ENCODE measurements around the gene ZKSCAN2. TPM values are rescaled to one million over a fixed set of nuclear protein-coding genes. Genes with fewer than 3 reads are reported as not detected.

The ZKSCAN2 gene
- polyA plus RNA-seq, 1 donor = 5.2 TPM

DNA sequence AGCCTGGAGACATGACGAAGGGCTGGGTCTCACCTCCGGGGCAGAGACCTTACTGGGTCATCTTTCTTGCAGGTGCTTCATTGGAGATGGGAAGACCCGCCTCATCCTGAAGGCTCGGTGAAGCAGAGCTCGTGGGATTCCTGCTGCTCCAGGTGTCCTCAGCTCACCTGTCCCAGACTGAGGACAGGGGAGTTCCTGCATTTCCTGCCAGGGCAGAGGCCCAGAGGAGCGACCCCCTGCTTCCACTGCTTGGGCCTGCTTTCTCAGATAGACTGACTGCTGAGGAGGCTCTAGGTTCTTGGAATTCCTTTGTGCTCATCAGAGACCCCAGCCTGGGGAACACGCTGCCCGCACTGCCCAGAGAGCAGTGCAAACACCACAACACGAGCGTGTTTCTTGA, 29.3 kb downstream of the ZKSCAN2 start:
- Histone ChIP-seq H3K9me3 (ENCODE audit: control insufficient read depth, low read depth, low read length) (no peaks in the 10 kb centered on the region), H3K27ac (ENCODE audit: low read length) (no peak overlapping the region), H3K4me3 (ENCODE audit: low read length) (no peak overlapping the region), H3K36me3 (ENCODE audit: control insufficient read depth, insufficient read depth, low read length) (no peaks in the 10 kb centered on the region), H3K4me1 (ENCODE audit: control insufficient read depth, insufficient read depth, low read length) (no peaks in the 10 kb centered on the region), H3K27me3 (ENCODE audit: control insufficient read depth, insufficient read depth, low read length) (peaks cover 3% of the 10 kb centered on the region)
- no peak for DNase-seq
- WGBS (ENCODE audit: insufficient coverage, low lambda C conversion rate) = no CpG with 5 or more reads among the region's 10 CpGs

DNA sequence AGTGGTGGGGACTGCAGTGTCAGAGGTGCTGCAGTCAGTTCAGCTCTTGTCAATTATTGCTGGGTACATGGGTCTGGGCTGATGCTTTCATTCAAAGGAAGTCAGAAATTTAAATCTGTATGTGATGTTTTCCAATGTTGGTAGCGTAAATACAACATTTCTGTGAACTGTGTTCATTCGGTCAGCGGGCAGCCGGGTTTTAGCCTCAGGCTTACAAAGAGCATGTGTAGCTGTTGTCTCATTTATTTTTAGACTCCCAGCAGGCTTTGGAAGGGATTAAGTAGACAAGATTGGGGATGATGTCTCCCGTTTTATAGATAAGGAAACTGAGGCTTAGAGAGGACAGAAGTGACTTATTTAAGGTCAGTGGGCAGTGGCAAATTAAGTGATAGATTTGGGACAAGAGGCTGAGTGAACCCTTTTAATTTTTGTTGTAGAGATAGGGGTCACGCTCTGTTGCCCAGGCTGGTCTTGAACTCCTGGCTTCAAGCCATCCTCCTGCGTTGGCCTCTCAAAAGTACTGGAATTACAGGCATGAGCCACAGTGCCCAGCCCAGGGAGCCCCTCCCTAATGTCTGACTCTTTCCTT, 32.8 kb downstream of the ZKSCAN2 start:
- no peak overlapping the region for H3K27ac ChIP-seq (ENCODE audit: low read length)
- H3K9me3 ChIP-seq (ENCODE audit: control insufficient read depth, low read depth, low read length) = no peaks in the 10 kb centered on the region
- no peaks in the 10 kb centered on the region for H3K36me3 ChIP-seq (ENCODE audit: control insufficient read depth, insufficient read depth, low read length)
- no CpG with 5 or more reads among the region's 7 CpGs for WGBS (ENCODE audit: insufficient coverage, low lambda C conversion rate)
- no peak overlapping the region for H3K4me3 ChIP-seq (ENCODE audit: low read length)
- no peaks in the 10 kb centered on the region for H3K27me3 ChIP-seq (ENCODE audit: control insufficient read depth, insufficient read depth, low read length)
- H3K4me1 ChIP-seq (ENCODE audit: control insufficient read depth, insufficient read depth, low read length) = no peaks in the 10 kb centered on the region
- no peak for DNase-seq

DNA sequence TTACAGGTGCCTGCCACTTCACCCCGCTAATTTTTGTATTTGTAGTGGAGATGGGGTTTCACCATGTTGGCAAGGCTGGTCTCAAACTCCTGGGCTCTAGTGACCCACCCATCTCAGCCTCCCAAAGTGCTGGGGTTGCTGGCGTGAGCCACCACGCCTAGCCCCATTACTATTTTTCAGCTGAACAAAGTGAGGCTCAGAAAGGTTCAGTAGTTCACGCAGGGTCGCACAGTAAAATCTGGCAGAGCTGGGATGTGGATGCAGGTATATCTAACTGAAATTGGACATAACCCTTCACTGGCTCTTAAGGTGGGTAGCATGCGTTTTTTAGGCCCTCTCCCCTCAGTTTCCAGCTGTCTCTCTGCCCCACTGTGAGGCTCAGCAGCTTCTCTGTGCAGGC, 33.7 kb downstream of the ZKSCAN2 start:
- H3K9me3 ChIP-seq (ENCODE audit: control insufficient read depth, low read depth, low read length) = no peaks in the 10 kb centered on the region
- no peak for DNase-seq
- no peaks in the 10 kb centered on the region for H3K4me1 ChIP-seq (ENCODE audit: control insufficient read depth, insufficient read depth, low read length)
- no CpG with 5 or more reads among the region's 6 CpGs for WGBS (ENCODE audit: insufficient coverage, low lambda C conversion rate)
- H3K4me3 ChIP-seq (ENCODE audit: low read length) = no peak overlapping the region
- H3K27ac ChIP-seq (ENCODE audit: low read length) = no peak overlapping the region
- H3K27me3 ChIP-seq (ENCODE audit: control insufficient read depth, insufficient read depth, low read length) = no peaks in the 10 kb centered on the region
- H3K36me3 ChIP-seq (ENCODE audit: control insufficient read depth, insufficient read depth, low read length) = no peaks in the 10 kb centered on the region

DNA sequence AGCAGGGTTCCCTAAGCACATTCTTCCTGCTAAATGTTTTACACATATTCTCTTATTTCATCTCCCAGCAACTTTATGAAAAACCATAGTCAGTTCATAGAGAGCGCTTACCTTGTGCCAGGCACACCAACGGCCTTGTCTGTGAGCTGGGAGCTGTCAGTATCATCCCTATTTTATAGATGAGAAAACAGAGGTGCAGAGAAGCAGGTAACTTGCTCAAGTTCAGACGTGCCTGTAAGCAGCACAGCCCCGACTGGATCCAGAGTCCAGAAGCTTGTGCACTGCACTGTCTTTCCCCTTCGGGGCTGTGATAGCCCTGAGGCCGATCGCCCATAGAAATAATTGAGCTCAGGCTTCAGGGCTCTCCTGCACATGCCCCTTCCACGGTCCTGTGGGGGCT, 34.7 kb downstream of the ZKSCAN2 start:
- no peaks in the 10 kb centered on the region for H3K36me3 ChIP-seq (ENCODE audit: control insufficient read depth, insufficient read depth, low read length)
- no peaks in the 10 kb centered on the region for H3K9me3 ChIP-seq (ENCODE audit: control insufficient read depth, low read depth, low read length)
- no peak overlapping the region for H3K4me3 ChIP-seq (ENCODE audit: low read length)
- no peak overlapping the region for H3K27ac ChIP-seq (ENCODE audit: low read length)
- H3K4me1 ChIP-seq (ENCODE audit: control insufficient read depth, insufficient read depth, low read length) = no peaks in the 10 kb centered on the region
- no CpG with 5 or more reads among the region's 8 CpGs for WGBS (ENCODE audit: insufficient coverage, low lambda C conversion rate)
- H3K27me3 ChIP-seq (ENCODE audit: control insufficient read depth, insufficient read depth, low read length) = no peaks in the 10 kb centered on the region
- DNase-seq = no peak

DNA sequence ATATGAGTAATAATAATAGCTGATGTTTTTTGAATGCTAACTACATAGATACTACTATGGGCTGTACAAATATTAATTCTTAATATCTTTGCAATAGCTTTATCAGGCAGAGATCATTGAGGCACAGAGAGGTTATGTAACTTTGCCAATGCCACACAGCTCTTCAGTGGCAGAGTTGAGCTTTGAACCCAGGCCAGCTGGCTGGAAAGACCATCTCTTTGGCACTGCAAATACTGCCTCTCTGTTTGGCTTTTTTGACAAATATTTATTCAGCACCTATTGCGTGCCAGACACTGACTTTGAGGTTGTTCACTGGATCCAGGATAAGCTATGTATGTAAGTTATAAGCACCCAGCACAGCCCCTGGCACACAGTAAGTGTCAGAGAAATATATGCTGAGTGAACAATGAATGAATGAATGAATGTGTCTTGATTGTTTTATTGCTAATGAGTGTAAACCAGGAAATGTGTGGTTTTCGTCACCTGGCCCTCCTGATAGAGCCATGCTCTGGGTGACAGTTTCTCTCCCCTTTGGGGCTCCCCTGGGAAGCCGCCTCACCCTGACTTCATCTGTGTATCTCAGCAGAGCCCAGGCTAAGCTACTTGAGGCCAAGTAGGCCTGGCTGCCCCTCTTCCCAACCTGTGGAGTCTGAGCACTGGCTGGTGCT, 38.4 kb downstream of the ZKSCAN2 start:
- Histone ChIP-seq H3K27me3 (ENCODE audit: control insufficient read depth, insufficient read depth, low read length) (no peaks in the 10 kb centered on the region), H3K4me1 (ENCODE audit: control insufficient read depth, insufficient read depth, low read length) (peaks cover 13% of the 10 kb centered on the region), H3K4me3 (ENCODE audit: low read length) (no peak overlapping the region), H3K9me3 (ENCODE audit: control insufficient read depth, low read depth, low read length) (peaks cover 4% of the 10 kb centered on the region), H3K27ac (ENCODE audit: low read length) (no peak overlapping the region), H3K36me3 (ENCODE audit: control insufficient read depth, insufficient read depth, low read length) (no peaks in the 10 kb centered on the region)
- 100% methylated on average over 1 of the region's 3 CpGs for WGBS (ENCODE audit: insufficient coverage, low lambda C conversion rate)
- no peak for DNase-seq

DNA sequence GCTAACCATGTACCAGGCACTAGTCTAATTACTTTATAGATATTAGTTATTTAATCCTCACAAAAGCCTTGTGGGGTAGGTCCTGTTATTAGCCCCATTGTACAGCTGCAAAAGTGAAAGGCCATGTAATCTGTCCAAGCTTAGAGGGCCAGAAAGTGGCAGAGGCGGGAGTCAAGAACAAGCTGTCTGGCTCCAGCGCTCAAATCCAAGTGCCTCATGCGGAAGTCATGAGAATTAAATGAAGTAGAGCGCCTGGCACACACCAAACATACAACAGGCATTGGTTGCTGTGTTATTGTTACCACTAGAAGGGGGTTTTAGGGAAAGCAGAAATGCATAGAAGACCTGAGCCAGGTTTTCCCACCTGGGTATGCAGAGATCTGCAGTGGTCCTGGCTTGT, 39.7 kb downstream of the ZKSCAN2 start:
- Histone ChIP-seq H3K4me3 (ENCODE audit: low read length) (no peak overlapping the region), H3K9me3 (ENCODE audit: control insufficient read depth, low read depth, low read length) (peaks cover 4% of the 10 kb centered on the region), H3K27ac (ENCODE audit: low read length) (no peak overlapping the region), H3K36me3 (ENCODE audit: control insufficient read depth, insufficient read depth, low read length) (no peaks in the 10 kb centered on the region), H3K27me3 (ENCODE audit: control insufficient read depth, insufficient read depth, low read length) (no peaks in the 10 kb centered on the region), H3K4me1 (ENCODE audit: control insufficient read depth, insufficient read depth, low read length) (peaks cover 13% of the 10 kb centered on the region)
- WGBS (ENCODE audit: insufficient coverage, low lambda C conversion rate) = no CpG with 5 or more reads among the region's 4 CpGs
- no peak for DNase-seq

DNA sequence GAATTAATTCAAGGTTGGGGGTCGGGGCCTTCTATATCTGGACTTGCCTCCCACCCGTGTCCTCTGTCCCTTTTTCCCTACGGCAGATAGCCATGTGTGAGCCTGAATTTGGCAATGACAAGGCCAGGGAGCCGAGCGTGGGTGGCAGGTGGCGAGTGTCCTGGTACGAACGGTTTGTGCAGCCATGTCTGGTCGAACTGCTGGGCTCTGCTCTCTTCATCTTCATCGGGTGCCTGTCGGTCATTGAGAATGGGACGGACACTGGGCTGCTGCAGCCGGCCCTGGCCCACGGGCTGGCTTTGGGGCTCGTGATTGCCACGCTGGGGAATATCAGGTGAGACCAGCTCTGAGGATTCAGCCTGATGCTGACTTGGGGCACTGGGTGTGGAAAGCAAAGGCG, 40.5 kb downstream of the ZKSCAN2 start:
- H3K9me3 ChIP-seq (ENCODE audit: control insufficient read depth, low read depth, low read length) = peaks cover 4% of the 10 kb centered on the region
- no peaks in the 10 kb centered on the region for H3K27me3 ChIP-seq (ENCODE audit: control insufficient read depth, insufficient read depth, low read length)
- peak overlapping the region; percentile 43 for H3K27ac ChIP-seq (ENCODE audit: low read length)
- no peak for DNase-seq
- H3K4me3 ChIP-seq (ENCODE audit: low read length) = no peak overlapping the region
- no CpG with 5 or more reads among the region's 17 CpGs for WGBS (ENCODE audit: insufficient coverage, low lambda C conversion rate)
- peaks cover 13% of the 10 kb centered on the region for H3K4me1 ChIP-seq (ENCODE audit: control insufficient read depth, insufficient read depth, low read length)
- H3K36me3 ChIP-seq (ENCODE audit: control insufficient read depth, insufficient read depth, low read length) = no peaks in the 10 kb centered on the region

DNA sequence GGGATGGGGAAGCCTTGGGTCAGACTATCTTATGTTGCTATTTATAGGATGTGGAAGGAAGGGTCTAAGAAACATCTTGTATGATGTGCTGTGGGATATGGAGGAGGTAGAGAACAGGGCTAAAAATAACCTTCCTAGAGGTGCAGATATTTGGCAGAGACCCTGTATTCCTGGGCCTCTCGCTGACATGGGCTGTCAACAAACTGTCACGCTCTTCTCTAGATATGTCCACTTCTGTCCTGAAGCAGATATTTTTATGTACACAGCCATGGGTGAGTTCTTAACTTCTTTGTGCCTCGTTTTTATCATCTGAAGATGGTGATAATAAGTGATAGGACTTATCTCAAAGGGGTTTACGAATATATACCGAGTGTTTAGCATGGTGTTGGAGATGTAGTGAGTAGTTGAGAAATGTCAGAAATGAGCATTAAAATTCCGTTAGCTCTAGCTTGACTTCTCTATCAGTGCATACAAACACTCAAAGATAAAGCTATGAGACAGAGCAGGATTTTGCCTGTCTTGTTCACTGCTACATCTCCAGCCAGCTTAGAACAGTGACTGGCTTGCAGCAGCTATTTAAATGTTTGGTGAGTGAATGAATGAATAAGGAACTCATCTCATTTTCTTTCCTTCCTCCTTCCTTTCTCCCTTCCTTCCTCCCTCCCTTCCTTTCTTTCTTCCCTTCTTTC, 43.8 kb downstream of the ZKSCAN2 start:
- Histone ChIP-seq H3K4me1 (ENCODE audit: control insufficient read depth, insufficient read depth, low read length) (peaks cover 13% of the 10 kb centered on the region), H3K4me3 (ENCODE audit: low read length) (no peak overlapping the region), H3K27me3 (ENCODE audit: control insufficient read depth, insufficient read depth, low read length) (no peaks in the 10 kb centered on the region), H3K36me3 (ENCODE audit: control insufficient read depth, insufficient read depth, low read length) (no peaks in the 10 kb centered on the region), H3K27ac (ENCODE audit: low read length) (no peak overlapping the region), H3K9me3 (ENCODE audit: control insufficient read depth, low read depth, low read length) (peaks cover 4% of the 10 kb centered on the region)
- no peak for DNase-seq
- WGBS (ENCODE audit: insufficient coverage, low lambda C conversion rate) = 31% methylated on average over 4 of the region's 6 CpGs

DNA sequence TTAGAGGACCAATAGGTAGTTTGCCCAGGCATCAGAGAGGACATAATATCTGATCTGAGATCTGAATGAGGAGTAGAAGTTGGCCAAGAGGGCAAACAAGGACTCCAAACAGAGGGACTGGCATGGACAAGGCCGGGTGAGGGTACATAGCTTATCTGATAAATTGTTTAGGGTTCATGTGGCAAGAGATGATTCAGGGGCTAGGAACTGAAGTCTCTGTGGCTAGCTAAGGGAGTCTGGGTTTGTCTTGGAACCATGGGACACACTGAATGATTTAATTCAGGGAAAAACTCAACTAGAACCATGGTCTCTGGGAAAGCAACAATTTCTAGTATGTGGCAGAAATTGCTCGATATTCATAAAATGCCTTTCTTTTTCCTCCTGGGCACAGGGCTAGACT, 45.0 kb downstream of the ZKSCAN2 start:
- no peak for DNase-seq
- Histone ChIP-seq H3K4me1 (ENCODE audit: control insufficient read depth, insufficient read depth, low read length) (peaks cover 13% of the 10 kb centered on the region), H3K4me3 (ENCODE audit: low read length) (no peak overlapping the region), H3K27me3 (ENCODE audit: control insufficient read depth, insufficient read depth, low read length) (no peaks in the 10 kb centered on the region), H3K9me3 (ENCODE audit: control insufficient read depth, low read depth, low read length) (peaks cover 4% of the 10 kb centered on the region), H3K36me3 (ENCODE audit: control insufficient read depth, insufficient read depth, low read length) (no peaks in the 10 kb centered on the region), H3K27ac (ENCODE audit: low read length) (no peak overlapping the region)
- no CpG with 5 or more reads among the region's 2 CpGs for WGBS (ENCODE audit: insufficient coverage, low lambda C conversion rate)

DNA sequence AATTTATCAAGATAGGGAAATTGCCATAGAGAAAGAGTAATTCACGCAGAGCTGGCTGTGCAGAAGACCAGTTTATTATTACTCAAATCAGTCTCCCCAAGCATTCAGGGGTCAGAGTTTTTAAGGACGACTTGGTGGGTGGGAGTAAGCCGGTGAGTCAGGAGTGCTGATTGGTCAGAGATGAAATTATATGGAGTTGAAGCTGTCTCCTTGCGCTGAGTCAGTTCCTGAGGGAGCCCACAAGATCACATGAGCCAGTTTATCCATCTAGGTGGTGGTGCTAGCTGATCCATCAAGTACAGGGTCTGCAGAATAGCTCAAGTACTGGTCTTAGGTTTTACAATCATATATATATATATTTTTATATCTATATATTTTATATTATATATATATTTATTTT, 46.9 kb downstream of the ZKSCAN2 start:
- peak; percentile 66 to 81 for DNase-seq

More for the DNA sequence above, 46.9 kb downstream of the ZKSCAN2 start:
- no peak overlapping the region for H3K4me3 ChIP-seq (ENCODE audit: low read length)
- no peaks in the 10 kb centered on the region for H3K9me3 ChIP-seq (ENCODE audit: control insufficient read depth, low read depth, low read length)
- H3K4me1 ChIP-seq (ENCODE audit: control insufficient read depth, insufficient read depth, low read length) = peaks cover 16% of the 10 kb centered on the region
- H3K27ac ChIP-seq (ENCODE audit: low read length) = no peak overlapping the region
- no CpG with 5 or more reads among the region's 4 CpGs for WGBS (ENCODE audit: insufficient coverage, low lambda C conversion rate)
- H3K36me3 ChIP-seq (ENCODE audit: control insufficient read depth, insufficient read depth, low read length) = no peaks in the 10 kb centered on the region
- H3K27me3 ChIP-seq (ENCODE audit: control insufficient read depth, insufficient read depth, low read length) = no peaks in the 10 kb centered on the region

Data from large intestine (tissue), 3 donors.